GM18519 (cell line): ENCODE results near the gene RANBP3.

ENCODE experiments used
- ATAC-seq: cut with Tn5 transposase; IDR thresholded peaks from one replicate; pipeline ENCODE4 v1.9.1; 2021; ENCODE audit warnings: mild to moderate bottlenecking, moderate library complexity; ENCODE audit not compliant: unreplicated experiment, low FRiP score

RANBP3 gene

DNA sequence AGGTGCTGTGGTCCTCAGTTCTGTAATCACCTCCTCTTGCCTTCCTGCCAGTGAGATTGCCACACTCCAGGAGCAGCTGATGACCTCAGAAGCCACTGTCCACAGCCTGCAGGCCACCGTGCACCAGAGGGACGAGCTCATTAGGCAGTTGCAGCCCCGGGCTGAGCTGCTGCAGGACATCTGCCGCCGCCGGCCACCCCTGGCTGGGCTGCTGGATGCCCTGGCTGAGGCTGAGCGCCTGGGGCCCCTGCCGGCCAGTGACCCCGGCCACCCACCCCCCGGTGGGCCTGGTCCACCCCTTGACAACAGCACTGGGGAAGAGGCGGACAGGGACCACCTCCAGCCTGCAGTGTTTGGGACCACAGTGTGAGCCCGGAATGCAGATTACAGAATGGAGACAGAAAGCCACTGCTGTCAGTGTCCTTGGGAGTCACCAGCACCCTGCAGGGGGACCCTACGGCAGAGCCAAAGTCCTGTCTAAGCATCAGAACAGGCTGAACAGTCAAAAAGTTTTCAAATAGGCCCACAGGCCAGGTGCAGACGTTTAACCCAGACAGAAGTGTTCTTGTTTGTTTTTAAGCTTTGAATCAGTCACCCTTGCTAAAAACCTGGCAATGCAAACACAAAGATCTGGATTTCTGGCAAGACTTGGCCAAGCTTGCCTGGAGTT is 69.0 kb downstream of the RANBP3 start:
- ATAC-seq: no peak

DNA sequence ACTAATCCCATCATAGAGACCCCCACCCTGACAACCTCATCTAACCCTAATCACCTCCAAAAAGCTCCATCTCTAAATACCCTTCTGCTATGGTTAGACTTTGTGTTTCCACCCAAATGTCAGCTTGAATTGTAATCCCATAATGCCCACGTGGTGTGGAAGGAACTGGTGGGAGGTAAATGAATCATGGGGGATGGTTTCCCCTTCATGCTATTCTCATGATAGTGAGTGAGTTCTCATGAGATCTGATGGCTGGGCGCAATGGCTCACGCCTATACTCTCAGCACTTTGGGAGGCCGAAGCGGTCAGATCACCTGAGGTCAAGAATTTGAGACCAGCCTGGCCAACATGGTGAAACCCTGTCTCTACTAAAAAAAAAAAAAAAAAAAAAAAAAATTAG is 70.7 kb downstream of the RANBP3 start:
- ATAC-seq: no peak

DNA sequence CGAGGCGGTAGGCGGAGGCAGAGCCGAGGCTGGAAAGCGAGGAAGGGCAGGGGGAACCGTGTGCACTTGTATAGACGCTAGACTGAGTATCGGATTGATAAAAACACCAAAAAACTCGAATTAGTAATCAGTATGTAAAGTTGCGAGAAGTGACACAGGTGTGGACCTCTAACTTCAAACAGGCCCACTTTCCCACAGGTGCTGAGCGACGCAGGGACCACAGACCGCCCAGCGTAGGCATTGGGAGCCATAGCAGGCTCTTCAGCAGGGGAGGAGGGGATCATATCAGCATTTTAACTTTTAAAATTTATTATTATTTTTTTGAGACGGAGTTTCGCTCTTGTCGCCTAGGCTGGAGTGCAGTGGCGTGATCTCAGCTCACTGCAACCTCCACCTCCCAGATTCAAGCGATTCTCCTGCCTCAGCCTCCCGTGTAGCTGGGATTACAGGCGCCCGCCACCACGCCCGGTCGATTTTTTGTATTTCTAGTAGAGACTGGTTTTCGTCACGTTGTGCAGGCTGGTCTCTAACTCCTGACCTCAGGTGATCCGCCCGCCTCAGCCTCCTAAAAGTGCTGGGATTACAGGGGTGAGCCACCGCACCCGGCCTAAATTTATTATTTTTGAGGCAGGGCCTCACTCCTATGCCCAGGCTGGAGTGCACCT is 72.7 kb downstream of the RANBP3 start:
- no peak for ATAC-seq

DNA sequence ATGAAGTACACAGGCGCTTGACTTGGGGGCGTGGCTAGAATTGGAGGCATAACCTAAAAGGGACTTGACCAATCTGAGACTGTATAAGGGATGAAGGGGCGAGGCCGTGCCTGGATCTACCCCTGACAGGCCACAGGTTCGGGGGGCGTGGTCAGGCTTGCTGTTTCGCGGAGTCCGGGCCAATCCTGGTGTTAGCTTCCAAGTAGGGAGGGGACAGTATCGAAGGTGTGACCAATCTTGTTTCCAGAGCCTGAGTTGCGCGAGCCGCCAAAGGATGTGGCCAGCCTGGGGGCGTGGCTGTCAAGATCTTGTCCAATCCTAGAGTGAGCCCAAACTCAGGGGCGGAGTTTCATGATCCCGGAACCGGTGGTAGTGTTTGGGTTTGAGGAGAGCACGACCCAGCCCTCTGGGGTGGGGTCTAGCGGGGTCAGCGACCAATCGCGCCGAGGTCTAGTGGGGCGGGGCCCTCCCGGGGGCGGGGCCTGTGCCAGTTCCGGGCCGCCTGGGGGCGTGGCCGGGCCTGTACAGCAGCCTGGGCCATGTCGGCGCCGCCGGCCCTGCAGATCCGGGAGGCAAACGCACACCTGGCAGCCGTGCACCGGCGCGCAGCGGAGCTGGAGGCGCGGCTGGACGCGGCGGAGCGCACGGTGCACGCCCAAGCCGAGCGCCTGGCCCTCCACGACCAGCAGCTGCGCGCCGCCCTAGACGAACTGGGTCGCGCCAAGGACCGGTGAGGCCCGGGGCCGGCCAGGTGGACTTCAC is 73.4 kb downstream of the RANBP3 start, which contains the start of gene VMAC:
TSS of gene VMAC (plus strand) at position 521 of the 762 bp plus-strand sequence. CDS start at position 540, 19 bp downstream.
- peak; percentile 63 for ATAC-seq

DNA sequence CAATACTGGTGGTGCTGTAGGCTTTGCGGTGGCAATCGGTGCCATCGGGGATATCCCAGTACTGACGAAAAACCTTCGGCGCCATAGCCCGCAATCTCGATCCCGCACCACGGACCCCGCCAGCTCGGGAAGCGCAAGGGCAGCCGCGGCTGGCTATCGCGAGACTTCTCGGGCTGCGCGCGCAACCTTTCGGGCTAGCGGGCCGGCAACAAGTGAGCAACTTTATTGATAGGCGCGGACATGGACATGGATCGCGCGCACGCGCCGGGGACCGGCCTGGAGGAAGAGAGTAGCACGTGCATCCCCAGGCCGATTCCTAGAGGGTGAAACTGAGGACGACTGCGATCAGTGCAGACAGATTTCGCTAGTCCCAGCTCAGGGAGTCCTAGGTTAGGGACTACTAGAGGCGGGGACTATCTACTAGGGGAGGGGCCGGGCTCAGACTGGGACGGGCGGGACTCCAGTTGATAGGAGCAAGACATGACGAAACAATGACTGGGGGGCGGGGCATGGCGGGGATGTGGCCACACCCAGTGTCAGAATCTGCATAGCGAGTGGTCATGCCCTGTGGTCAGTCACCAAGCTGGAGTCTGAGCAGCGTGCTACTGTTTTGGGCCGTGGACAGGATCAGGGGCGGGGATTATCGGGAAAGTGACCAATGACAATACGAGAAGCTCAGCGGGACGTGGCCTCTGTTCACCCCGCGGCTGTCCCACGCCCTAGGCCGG is 74.2 kb downstream of the RANBP3 start, which contains the start of gene NDUFA11:
TSS of gene NDUFA11 (minus strand) at position 167 of the 728 bp plus-strand sequence. CDS start at position 85, 82 bp downstream.
- ATAC-seq: peak; percentile 17

DNA sequence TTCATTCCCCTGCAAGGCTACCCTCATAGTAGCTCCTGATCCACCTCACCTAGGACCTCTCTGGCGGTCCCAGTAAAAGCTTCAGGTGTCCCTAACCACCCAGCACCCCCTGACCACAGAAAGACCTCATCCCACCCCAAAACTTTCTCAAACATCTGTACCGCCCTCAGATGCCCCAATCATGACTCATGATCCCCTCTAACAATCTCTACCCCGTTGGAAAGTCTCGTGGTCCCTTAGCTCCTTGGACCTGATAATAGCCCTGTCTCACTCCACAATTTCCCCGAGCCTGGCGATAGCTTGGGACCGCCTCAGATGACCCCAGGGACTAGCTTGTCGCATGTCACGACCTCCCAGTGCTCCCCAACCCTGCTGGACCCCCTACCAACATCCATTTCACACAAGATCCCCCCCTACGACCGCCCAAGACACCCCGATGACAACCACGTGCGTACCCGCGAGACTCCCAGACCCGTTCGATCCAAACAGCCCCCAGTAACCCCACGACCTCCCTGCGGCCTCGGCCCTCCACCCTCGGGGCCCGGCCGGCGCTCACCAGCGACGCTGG is 74.8 kb downstream of the RANBP3 start:
- ATAC-seq: no peak

DNA sequence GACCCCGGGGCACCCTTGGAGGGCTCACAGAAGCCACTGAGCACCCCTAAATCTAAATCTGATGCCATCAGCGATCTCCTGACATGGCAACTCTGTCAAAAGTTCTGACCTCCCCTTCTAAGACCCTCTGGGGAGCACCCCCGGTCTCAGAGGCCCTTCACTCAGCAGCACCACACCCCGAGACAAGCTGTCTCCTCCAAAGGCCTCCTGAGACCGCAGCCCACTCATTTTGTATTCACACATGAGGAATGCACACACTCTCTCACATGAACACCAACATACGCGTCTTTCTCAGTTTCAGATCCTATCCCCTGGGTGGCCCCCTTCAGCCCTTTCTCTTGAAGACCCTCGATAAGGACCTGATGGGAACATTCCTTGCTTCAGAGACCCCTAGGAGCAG is 77.0 kb downstream of the RANBP3 start:
- ATAC-seq: no peak

DNA sequence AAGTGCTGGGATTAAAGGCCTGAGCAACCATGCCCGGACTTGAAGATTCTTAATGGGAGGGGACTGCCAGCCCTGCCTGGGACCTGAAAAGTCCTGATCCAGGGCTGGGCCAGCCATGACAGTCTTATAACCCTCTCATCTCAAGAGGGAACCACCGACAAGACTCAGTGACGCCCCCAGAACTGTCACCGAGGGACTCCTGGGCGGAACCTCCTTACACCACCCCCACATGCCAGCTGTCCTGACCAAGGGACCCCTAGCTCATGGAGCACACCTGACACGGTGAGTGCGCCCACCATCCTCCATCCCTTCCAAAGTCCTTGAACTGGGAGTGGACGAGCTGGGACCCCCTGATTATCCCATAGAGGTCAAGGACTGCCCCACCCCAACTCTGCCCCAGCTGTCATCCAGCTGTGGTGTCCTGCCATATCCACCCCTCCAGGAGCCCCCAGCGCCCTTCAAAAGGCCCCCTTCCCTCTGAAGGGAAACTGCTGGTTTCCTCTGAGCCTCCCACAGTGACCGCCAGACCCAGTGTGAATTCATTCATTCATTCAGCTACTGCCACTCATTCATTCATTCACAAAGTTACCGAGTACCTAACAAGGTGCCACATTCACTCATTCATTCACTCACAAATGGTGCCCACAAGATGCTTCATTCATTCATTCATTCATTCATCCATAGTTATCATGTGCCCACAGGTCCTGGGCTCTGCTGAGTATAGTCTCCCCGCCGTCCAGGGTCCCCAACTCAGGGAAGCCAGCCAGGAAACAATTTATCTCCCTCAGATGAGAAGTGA is 78.0 kb downstream of the RANBP3 start:
- no peak for ATAC-seq

DNA sequence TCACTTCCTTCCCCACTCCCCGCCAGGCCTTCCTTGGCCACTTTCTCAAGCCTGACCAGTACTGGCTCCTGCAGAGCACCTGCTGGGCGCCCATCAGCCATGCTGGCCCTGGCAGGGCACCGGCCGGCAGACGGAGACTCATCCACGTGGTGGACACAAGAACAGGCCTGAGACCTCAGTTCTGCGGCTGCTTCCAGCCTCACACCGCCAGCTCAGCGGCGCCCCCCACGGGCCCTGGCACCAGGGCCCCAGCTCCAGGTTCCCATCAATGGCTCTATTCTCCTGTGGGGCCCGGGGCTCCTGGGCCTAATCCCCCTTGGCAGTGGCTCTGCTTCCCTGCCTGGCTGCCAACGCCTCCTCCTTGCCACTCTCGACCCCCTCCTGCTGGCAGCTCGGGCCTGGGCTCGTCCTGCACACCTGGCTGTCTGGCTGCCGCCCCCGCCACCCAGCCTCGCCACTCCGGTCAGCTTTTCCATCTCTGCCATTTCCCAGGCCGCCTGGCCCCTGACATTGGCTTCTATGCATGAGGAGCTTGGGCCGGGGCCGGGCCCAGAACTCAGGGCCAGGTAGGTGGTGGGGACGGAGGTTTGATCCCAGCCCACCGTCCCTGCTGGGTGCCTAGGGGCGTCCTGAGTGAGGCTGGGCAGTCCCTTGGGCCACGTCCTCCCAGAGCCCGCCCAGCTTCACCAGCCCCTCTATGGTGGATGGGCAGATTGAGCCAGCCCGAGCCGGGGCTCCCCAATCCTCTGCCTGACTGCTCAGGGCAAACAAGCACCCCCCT is 80.6 kb downstream of the RANBP3 start:
- no peak for ATAC-seq

DNA sequence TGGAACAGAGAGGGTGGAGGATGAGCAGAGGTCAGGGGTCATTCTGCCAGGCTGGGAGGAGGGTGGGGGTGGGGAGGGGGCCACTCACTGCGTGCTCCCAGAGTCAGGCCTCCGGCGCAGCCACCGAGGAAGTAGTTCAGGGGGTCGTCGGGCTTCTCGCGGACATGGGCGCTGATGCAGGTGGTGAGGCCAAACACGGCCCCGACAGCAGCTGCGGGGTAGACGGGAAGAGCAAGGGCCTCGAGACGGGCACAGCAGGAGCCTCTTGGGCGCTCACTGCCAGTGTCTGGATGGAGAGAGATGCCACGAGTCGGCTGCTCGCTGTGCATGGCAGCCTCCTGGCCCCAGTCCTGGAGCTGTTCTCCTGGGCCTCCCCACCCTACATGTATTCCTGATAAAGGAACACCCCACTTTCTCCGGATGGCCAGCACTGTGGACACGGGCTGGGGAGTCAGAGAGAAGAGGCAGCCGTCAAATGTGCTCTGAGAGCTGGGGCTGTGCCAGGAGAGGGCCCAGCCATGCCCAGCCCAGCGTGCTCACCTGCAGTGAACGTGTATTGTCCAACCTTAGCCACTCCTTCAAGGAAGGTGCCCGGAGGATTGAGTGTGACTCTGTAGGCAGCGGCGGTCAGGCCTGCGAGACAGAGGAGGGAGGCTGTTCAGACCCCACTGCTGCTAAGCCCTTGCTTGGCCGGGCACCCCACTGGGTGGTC is 81.4 kb downstream of the RANBP3 start:
- ATAC-seq: no peak

DNA sequence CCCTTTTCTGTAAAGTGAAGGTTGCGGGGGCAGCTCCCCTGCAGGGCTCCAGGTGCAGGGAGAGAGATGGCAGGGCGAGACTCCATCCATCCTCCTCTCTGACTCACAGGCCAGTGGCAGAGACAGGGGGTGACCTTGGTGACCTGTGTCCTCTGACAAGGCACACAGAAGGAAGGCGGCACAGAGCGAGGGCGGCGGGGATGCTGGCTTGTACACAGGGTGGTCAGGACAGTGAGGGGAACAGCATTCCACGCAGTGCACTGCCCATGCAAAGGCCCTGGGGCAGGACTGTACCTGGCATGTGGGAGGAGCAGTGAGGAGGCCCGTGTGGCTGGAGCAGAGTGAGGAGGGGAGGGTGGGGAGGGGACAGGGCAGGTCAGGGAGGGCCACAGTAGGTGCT is 82.0 kb downstream of the RANBP3 start:
- ATAC-seq: no peak

DNA sequence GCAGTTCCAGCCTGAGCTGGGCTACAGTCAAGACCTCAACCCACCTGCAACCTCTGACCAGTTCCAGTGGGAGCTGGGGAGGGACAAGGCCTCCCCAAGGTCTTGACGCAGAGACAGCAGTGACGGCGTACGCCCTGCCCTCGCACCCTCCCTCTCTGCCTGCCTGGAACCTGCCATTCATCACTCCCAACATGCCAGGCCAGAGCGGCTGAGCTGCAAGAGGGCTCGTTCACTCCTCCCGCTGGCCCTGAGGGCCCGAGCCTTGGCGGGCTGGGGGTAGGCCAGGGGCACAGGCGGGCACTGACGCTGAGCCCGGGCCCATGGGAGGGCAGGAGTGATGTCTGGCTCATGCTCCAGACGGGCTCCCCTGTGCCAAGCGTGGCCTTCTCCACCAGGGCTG is 82.5 kb downstream of the RANBP3 start:
- ATAC-seq: no peak

DNA sequence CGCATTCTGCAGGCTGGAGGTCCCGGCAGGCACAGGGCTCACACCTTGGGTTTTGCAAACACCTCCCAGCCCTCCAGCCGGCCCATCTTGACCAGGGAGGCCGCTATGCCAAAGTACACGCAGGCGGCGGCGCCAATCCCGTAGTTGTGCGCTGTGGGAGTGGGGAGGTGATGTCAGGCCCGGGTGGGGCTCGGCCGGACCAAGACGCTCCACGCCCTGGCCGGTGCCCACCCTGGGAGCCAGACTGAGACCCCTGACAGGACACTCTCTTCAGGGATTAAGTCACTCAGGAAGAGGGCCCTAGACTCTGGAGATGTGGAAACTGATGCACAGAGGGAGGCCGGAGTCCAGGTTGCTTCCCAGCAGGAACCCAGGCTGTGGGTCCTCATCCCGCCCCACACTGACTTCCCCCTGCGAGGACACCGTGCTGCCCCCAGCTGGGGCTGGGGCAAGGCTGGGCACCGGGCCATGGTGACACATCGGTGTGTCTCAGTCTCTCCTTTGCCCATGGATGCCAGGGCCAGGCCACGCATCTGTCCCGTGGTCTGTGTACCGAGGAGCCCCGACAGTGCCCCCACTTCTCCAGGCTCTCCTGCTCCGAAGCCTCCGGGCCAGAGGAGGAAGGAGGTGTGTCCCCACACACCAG is 83.1 kb downstream of the RANBP3 start:
- ATAC-seq: no peak

DNA sequence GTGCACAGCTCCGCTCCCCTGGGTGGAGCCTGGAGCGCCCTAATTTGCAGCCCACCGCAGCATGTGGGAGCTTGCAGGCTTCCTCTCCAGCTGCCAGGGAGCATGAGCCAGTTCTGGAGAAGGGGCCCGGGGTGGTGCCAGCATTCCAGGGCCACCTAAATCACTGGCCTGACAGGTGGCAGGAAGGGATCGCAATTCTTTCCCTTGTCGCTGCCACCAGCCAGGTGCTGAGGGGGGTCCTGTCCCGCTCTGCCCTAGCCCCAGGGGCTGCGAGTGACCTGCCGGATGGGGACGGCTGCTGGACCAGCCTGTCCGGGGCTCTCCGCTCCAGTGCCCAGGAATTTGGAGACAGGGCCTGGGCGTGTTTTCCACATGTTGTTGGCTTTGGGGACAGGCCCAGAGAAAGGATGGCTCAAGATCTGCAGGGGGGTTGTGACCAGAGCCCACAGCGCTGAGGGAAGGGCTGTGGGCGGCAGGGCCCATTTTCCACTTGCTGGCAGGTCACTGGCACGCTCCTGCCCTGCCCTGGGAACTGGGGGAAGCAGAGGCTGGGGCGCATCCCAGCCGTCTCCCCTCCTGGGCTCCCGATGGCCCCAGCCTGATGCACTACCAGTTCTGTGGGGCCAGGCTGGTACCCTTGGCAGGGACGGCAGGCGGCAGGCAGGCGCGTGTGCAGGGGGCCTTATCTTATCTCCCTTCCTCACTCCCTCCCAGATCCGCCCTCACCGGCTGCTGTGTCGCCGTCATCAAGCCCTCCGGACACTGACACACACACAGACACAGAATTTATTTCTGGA is 83.8 kb downstream of the RANBP3 start:
- ATAC-seq: no peak

DNA sequence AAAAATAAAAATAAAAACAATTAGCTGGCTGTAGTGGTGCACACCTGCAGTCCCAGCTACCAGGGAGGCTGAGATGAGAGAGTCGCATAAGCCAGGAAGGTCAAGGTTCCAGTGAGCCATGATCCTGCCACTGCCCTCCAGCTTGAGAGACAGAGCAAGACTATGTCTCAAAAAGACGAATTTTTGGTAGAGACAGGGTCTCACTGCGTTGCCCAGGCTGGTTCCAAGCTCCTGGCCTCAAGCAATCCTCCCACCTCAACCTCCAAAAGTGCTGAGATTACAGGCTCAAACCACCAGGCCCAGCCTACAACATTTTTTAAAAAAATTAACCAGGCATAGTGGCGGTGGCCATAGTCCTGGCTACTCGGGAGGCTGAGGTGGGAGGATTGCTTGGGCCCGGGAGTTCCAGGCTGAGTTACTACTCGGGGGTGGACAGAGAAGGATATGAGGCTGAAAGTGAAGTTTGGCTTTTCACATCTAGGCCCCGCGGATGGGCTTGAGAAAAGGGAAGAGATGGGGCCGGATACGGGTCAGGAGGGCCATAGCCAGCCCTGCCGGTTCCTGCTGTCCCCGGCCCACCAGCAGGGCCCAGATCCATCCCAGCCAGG is 84.5 kb downstream of the RANBP3 start:
- ATAC-seq: no peak

DNA sequence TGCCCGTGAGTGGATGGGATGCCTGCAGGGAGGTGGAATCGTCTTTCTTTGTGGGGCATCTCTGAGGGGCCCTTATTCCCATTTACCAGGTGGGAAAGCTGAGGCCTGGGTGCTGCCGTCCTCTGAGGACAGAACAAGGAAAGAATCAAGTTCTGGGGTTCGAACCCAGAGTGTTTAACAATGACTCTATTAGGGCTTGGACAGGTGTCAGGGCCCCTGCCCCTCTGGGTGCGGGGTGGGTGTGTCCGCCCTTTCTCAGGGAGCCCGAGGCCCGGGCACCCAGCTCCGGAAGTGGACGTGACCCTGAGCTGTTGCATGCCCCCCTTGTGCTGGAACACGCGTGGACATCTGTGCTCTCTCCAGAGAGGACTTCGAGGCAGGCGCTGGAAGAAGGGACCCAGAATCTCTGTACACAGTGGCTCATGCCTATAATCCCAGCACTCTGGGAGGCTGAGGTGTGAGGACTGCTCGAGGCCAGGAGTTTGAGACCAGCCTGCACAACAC is 85.1 kb downstream of the RANBP3 start:
- ATAC-seq: no peak
